SK-N-SH (cell line): ENCODE results near the gene SYNPO2.

Source experiments
- CTCF ChIP-seq: fragments of 200-600 bp; sonication (generic); IDR thresholded peaks from 2 replicates; pipeline ENCODE4 v1.6.1; 2017; ENCODE audit warnings: antibody characterized with exemption, mild to moderate bottlenecking, moderate library complexity
- EZH2phosphoT487 ChIP-seq: fragments of 200-600 bp; sonication (generic); IDR thresholded peaks from 2 replicates; pipeline ENCODE4 v1.6.1; 2017; ENCODE audit warnings: low read depth, mixed run types, mild to moderate bottlenecking, antibody characterized with exemption, moderate library complexity, borderline replicate concordance
- FOSL2 ChIP-seq: IDR thresholded peaks from 2 replicates; pipeline ENCODE4 v1.4.0; 2012; ENCODE audit warnings: low read depth, mild to moderate bottlenecking, moderate library complexity, borderline replicate concordance
- TAF1 ChIP-seq: IDR thresholded peaks from 2 replicates; pipeline ENCODE4 v1.6.1; 2012; ENCODE audit warnings: low read depth, mild to moderate bottlenecking, low read length, moderate library complexity, borderline replicate concordance

GRCh38 chr4:118979712-118980111, 91.1 kb downstream of the SYNPO2 start:
- TF ChIP-seq TAF1 (no peak), FOSL2 (no peak), CTCF (no peak), EZH2phosphoT487 (no peak)
